ENCODE measurements around the gene ITPR1. TPM values are rescaled to one million over a fixed set of nuclear protein-coding genes. Genes with fewer than 3 reads are reported as not detected.

ITPR1 gene
- total RNA-seq, 2 donors from 2014 or later, result 36.8 to 43.8 TPM

DNA sequence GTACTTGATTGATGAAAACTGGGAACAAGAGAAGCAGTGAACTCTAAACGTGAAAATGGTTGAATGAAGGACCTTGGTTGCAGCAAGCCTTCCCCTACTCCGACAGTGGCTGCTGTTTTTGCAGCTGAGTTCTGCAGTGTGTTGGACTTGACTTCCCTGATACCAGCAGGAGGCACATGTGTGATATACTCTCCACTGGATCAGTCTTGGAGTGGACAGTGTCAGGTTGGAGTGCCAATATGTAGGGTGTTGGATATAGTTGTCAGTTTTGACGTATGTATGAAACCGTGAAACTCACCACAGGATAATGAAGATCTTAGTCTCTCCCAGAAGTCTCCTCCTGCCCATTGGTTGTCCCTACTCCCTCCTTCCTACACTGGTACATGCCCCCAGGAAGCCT lies 106.5 kb downstream of the ITPR1 start:
- ATAC-seq (no peak), DNase-seq (no peak)
- intact Hi-C loops (cut with DNase I), result no loop called here

DNA sequence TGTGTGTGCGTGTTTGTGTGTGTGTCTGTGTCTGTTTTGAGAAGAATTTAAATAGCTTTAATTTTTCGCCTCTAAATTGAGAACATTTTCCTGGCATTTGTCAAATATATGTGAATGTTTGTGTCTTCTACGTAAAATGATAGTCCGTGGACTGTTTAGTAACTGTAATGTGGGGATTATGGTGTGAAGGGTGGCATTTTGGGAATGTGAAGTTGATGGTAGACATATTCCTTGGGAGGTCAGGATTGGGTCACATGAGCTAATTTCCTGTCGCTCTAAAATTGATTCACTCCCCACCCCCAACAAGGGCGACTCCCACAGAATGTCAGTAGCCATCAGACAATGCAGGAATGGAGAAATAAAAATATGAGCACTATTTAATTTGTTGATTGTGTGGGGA lies 107.3 kb downstream of the ITPR1 start:
- no peak for DNase-seq
- intact Hi-C loops (cut with DNase I), result no loop called here
- no peak for ATAC-seq

DNA sequence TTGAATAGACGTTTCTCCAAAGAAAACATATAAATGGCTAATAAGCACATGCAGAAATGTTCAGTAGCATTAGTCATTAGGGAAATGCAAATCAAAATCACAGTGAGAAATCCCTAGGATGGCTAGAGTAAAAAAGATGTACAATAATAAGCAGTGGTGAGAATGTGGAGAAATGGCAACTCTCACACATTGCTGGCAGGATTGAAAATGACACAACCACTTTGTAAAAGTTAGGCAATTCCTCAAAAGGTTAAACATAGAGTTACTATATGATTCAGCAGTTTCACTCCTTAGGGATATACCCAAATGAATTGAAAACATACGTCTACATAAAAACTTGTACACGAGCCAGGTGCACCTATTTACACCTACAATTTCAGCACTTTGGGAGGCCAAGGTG lies 108.7 kb downstream of the ITPR1 start:
- intact Hi-C loops (cut with DNase I), result no loop called here
- DNase-seq, result no peak
- ATAC-seq, result no peak

GRCh38 chr3:4604693-4605092 lies 111.5 kb downstream of the ITPR1 start:
- DNase-seq (no peak), ATAC-seq (no peak)
- intact Hi-C loops (cut with DNase I), result no loop called here

DNA sequence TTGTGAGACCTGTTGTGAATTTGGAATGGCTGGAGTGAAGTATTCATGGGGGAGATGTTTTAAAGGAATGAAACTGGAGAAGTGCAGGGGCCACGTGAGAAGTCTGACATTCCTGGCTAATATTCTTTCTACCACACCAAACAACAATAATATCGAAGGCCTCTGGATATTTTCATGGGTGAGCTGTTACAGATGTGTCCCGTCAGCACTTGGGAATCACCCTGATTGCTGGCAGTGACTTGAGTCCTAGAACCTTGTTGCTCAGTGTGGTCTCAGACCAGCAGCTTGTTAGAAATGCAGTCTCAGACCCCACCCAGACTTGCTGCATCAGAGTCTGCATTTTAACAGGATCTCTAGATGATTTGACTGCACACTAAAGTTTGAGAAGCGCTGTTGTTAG lies 113.8 kb downstream of the ITPR1 start:
- peak; percentile 42 to 44 for ATAC-seq
- intact Hi-C loops (cut with DNase I), result no loop called here
- DNase-seq, result no peak

DNA sequence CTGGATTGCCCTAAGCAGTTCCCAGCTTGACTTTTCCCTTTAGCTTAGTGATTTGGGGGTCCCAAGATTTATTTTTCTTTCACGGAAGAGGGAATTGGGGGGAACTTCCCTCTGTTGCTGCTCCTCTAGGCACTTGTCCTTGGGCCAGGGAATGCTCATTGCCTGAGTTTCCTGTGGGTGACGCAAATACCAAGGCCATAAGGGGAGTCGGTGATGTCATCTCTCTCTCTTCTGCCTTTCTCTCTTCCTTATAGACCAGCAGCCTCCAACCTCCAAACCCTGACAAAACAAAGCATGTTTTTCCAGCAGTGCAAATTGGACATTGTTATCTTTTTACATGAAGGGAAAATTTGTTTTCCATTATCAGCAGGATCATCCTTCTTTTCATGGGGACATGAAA lies 120.2 kb downstream of the ITPR1 start:
- no peak for ATAC-seq
- no peak for DNase-seq
- intact Hi-C loops (cut with DNase I), result no loop called here

- DNase-seq (no peak), ATAC-seq (no peak)
- intact Hi-C loops (cut with DNase I), result no loop called here
Measured at GRCh38 chr3:4614070-4614469, 120.9 kb downstream of the ITPR1 start.

DNA sequence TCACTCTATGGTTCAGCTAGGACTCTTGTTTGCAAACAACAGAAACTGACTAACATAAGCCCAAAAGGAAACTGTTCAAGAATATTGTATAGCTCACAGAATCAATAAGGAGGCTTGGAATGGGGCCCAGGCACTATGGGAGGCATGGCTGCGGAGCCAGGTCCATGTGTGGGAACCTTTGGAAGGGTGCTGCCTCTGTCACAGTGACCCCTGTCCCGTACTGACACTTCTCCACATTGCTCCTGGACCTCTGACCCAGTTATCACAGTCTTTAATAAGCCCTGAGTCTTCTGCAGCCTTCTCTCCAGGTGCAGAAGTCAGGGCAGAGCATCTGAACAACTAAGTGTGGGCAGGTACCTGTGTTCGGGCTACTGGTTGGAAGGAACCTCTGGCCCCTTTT lies 121.8 kb downstream of the ITPR1 start:
- ATAC-seq (no peak), DNase-seq (no peak)
- intact Hi-C loops (cut with DNase I), result no loop called here

DNA sequence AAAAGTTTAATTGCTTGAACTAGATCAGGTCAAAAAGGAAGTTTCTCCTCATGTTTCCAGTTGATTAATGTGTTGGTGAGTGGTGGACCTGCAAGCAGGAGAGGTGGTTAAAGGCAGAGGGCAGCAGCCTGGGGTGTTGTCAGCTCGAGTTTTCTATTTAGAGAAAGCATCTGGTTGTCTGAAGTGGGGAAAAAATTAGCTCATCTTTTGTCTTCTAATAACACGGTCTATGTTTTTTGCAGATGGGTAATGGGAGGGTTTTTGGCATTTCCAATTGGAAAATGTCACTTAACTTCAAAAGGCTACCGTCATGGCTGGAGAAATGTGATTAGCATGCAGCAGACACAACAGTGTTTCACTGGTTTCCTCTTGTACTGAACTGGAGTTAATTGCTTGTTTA lies 122.6 kb downstream of the ITPR1 start:
- no peak for DNase-seq
- intact Hi-C loops (cut with DNase I), result no loop called here
- peak in 1 of 2 donors; percentile 32 for ATAC-seq

- DNase-seq (no peak), ATAC-seq (no peak)
- intact Hi-C loops (cut with DNase I), result no loop called here
Measured at GRCh38 chr3:4623421-4623999, 130.4 kb downstream of the ITPR1 start.

GRCh38 chr3:4627651-4628375 lies 134.7 kb downstream of the ITPR1 start:
- no peak for DNase-seq
- intact Hi-C loops (cut with DNase I), result no loop called here
- ATAC-seq, result no peak

DNA sequence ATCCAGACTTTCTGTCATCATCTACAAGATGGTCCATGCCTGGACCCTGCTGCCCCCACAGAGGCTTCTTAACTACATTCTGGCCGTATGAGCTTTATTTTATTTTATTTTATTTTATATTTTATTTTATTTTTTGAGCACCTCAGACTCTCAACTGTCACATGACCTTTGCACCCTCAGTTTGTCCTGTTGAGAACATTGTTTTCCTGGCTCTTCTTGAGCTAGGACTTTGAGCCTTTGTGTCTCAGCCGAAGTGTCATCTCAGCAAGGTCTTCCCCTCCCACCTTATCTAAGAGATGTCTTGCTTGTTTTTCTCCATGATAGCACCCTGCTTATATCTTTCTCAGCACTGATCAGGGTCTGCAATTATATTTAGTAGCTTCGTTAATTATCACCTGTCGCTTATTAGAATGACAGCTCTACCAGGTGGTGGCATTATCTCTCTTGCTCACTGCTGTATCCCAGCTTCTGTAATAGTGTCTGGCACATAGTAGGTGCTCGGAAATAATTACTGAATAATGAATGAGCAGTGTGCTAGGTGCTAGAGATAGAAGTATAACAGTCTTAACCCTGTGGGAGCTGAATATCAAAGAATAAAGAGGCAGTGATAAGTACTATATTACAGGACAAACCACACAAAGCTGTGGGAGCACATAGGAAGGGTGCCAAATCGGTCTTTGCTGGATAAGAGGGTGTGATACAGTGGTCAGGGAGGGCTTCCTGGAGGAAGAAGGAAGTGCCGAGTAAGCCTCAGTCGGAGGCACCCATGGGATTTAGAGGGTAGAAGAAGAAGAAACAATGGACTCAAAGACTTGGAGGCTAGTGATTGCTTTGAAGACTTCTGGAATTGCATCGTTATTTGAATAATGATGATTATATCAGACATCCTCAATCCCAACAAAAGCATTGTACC lies 136.2 kb downstream of the ITPR1 start:
- DNase-seq (no peak), ATAC-seq (no peak)
- intact Hi-C loops (cut with DNase I), result loop anchor here in 1 of 2 donors (10.0 kb wide), 1 partner anchor 165 kb away; the partner anchor contains the start of gene SUMF1

DNA sequence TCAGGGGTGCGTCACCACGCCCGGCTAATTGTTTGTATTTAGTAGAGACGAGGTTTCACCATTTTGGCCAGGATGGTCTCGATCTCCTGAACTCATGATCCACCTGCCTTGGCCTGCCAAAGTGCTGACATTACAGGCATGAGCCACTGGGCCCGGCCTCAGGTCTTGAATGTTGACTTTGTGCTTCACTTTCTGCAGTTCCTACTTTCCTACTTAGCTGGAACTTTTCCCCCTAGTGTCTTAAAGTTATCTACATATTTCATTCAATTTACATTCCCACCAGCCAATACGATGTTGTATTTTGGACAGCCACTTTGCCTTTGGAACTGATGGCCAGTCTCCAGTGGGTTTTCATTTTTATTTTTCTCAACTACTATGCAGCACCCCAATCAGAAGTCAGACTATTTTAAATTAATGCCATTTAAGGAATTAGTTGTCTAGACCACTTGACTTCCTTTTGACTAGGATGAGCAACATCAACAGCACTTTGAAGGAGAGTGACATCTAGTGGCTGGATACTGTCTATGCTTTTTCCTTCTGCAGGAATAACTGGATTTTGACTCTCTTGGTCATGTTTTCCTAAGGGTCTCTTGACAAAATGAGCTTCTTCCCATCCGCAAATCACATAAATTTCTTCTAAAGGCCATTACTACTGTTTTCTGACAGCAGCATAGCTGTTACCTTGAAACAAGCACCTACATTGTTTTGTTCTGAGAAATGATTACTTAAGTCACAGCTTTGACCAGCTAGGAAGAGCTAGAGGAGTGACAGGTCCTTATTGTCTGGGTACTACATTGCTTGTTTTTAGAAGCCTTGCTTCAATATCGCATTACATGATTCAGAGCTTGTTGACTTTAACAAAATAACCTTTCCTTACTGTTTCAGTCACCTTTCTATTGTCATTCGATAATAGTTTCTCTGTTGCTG lies 140.2 kb downstream of the ITPR1 start:
- ATAC-seq, result peak; percentile 75 to 76
- DNase-seq, result no peak
- intact Hi-C loops (cut with DNase I), result loop anchor here in 1 of 2 donors (1.0 to 10.0 kb wide), 2 partner anchors 169 to 283 kb away; partner anchors contain the start of gene SUMF1

- intact Hi-C loops (cut with DNase I), result loop anchor here (5.0 to 10.0 kb wide), 2 partner anchors 170 to 283 kb away; partner anchors contain the start of gene SUMF1 (in 1 of the 2)
- DNase-seq, result no peak
- no peak for ATAC-seq
Measured at GRCh38 chr3:4634894-4635293, 141.7 kb downstream of the ITPR1 start.

DNA sequence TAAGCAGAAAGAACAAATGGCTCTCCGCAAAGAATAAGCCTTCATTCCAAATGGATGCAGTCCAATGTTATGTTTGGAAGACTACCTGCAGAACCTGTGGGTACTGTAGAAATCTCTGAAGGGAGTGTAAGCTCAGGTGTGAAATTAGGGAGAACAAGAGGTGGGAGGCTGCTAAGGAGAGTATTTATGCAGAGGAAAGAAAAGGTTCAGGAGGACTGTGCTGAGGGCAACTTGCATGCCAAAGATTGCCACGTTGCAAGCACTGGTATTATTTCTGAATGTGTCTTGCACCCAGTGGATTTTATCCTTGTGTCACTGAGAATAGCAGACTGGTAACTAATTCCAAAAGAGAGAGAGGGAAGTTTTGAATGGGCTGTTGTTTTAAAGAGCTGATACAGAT lies 144.1 kb downstream of the ITPR1 start:
- ATAC-seq (no peak), DNase-seq (no peak)
- intact Hi-C loops (cut with DNase I), result loop anchor here (5.0 to 10.0 kb wide), 2 partner anchors 172 to 285 kb away; partner anchors contain the start of gene SUMF1 (in 1 of the 2)

DNA sequence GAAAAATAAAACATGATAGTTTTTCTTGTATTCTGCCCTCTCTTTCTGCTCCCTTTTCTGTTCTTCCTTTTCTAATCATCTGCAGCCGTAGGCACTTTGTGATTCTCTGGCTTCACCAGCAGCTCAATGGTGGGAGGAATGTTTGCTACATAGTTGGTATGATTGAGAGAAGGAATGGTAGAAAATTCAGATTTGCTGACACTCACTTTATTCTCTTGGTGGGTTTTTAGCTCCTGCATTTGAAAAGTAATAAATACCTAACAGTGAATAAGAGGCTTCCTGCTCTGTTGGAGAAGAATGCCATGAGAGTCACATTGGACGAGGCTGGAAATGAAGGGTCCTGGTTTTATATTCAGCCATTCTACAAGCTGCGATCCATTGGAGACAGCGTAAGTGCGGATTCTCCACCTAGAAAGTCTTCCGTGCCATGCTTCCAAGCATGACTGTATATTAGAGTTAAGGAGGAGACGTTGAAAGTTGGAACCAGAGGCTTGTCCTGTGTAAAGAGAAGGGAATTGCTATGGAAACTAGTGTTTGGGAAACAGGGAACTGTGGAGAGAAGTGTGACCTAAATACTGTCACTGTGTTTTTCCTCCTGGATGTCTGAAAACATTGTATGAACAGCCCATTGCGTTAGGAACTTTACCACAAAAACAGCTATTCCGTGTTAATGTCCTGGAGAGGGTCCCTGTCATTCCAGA lies 148.9 kb downstream of the ITPR1 start:
- DNase-seq (no peak), ATAC-seq (no peak)
- intact Hi-C loops (cut with DNase I), result no loop called here

- DNase-seq, result no peak
- intact Hi-C loops (cut with DNase I), result no loop called here
- no peak for ATAC-seq
Measured at GRCh38 chr3:4642611-4643010, 149.5 kb downstream of the ITPR1 start.

GRCh38 chr3:4643904-4644547 lies 150.9 kb downstream of the ITPR1 start:
- intact Hi-C loops (cut with DNase I), result no loop called here
- ATAC-seq (no peak), DNase-seq (no peak)
